Coronary artery (tissue), 2 donors: ENCODE results near the gene ERC2.
"Not testable (repeated sequence)": the region's sequence is repeated elsewhere in the genome, so short reads cannot be mapped to it uniquely, and the experiment has no call there.

ENCODE experiments used
- DNase-seq: peaks from one replicate; pipeline ENCODE4 v3.0.0-alpha.2; 2017; ENCODE audit warnings: low spot score
- H3K27ac ChIP-seq, 2 donors: fragments of 200-600 bp; sonication (generic); one replicate each; pipeline ENCODE4 v1.5.1; 2016 to 2019
- H3K4me3 ChIP-seq: fragments of 200-600 bp; sonication (generic); 2 replicates; pipeline ENCODE4 v1.5.1; 2016; ENCODE audit warnings: mild to moderate bottlenecking, moderate library complexity
- TF ChIP-seq, protein P1 (sequence below): fragments of 200-600 bp; sonication (generic); IDR thresholded peaks from one replicate; pipeline ENCODE4 v1.5.1; 2019; ENCODE audit warnings: antibody characterized with exemption

The ERC2 gene

GRCh38 chr3:56087451-56088053 is 380.7 kb downstream of the ERC2 start:
- Histone ChIP-seq H3K27ac (no peak overlapping the region), H3K4me3 (no peak overlapping the region)
- TF ChIP-seq, protein P1, sequence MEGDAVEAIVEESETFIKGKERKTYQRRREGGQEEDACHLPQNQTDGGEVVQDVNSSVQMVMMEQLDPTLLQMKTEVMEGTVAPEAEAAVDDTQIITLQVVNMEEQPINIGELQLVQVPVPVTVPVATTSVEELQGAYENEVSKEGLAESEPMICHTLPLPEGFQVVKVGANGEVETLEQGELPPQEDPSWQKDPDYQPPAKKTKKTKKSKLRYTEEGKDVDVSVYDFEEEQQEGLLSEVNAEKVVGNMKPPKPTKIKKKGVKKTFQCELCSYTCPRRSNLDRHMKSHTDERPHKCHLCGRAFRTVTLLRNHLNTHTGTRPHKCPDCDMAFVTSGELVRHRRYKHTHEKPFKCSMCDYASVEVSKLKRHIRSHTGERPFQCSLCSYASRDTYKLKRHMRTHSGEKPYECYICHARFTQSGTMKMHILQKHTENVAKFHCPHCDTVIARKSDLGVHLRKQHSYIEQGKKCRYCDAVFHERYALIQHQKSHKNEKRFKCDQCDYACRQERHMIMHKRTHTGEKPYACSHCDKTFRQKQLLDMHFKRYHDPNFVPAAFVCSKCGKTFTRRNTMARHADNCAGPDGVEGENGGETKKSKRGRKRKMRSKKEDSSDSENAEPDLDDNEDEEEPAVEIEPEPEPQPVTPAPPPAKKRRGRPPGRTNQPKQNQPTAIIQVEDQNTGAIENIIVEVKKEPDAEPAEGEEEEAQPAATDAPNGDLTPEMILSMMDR = no peak
- DNase-seq = no peak

DNA sequence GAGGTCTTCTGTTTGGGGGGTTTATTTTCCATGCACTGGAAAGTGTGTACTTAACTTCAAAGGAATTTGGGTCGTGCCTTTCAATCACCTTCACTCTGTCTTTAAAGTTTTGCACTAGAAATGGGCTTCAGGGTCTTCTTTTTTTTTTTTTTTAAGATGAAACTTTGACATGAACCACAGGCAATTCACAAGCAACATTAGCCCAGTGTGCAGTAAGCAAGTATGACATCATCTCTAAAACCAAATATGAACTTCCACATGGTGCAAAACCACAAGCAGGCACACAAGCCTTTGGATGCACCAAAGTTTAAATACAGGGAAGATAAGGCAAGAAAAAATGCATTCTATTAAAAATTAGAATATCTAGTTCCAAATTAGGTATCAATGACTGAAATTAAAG is 381.9 kb downstream of the ERC2 start:
- TF ChIP-seq, protein P1 = no peak
- no peak for DNase-seq

DNA sequence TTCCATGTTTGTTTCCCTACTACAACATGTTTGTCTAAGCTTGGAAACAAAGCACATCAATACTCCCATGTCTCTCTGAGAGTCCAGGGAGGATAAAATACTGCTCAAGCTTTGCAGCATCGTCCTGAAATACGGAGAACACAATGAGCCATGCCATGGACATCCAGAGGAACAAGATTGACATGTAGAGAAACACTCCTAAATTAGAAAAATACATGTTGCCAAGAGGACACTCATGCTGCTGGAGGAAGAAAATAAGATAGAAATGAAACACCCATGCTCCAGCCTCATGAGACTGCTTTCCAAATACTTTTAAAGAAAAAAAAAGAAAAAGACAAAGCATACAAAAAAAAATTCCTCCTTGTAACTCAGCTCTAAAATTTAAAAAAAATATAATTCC is 387.0 kb downstream of the ERC2 start:
- Histone ChIP-seq H3K27ac (no peak overlapping the region), H3K4me3 (no peak overlapping the region)
- TF ChIP-seq, protein P1 = no peak
- DNase-seq = no peak

More for the DNA sequence above, 381.9 kb downstream of the ERC2 start:
- Histone ChIP-seq H3K27ac (no peak overlapping the region), H3K4me3 (no peak overlapping the region)

- TF ChIP-seq, protein P1 = no peak
- H3K4me3 ChIP-seq = no peak overlapping the region
- no peak overlapping the region for H3K27ac ChIP-seq
- no peak for DNase-seq
Observed at GRCh38 chr3:56076746-56077145, 391.5 kb downstream of the ERC2 start.

DNA sequence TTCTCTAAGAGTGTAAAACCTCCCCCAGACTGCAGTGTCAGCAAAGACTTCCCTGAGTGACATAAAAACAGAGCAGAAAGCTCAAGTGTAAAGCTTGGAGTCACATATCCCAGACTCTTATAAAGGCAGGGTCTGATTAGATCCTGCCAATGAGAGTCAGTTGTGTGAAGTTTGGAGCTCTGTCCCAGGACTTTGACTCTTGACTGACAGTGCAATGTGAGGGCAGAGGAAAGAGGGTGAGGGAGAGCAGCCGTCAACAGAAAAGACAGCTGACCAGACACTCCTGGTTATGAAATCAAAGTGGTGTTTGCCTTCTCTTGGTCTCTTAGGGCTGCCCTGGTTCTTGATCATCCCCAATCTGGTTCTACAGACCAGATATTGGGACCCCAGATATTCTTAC is 393.2 kb downstream of the ERC2 start:
- TF ChIP-seq, protein P1 = no peak

GRCh38 chr3:56069766-56070165 is 398.5 kb downstream of the ERC2 start:
- TF ChIP-seq, protein P1 = no peak

More for the DNA sequence above, 393.2 kb downstream of the ERC2 start:
- no peak for DNase-seq
- H3K27ac ChIP-seq = no peak overlapping the region
- H3K4me3 ChIP-seq = no peak overlapping the region

DNA sequence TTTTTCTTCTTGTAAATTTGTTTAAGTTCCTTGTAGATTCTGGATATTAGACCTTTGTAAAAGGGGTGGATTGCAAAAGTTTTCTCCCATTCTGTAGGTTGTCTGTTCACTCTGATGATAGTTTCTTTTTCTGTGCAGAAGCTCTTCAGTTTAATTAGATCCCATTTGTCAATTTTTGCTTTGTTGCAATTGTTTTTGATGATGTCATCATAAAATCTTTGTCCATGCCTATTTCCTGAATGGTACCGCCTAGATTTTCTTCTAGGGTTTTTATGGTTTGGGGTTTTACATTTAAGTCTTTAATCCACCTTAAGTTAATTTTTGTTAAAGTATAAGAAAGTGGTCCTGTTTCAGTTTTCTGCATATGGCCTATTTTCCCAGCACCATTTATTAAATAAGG is 401.9 kb downstream of the ERC2 start:
- not testable (repeated sequence) for H3K27ac ChIP-seq, H3K4me3 ChIP-seq, DNase-seq

More at GRCh38 chr3:56069766-56070165, 398.5 kb downstream of the ERC2 start:
- H3K27ac ChIP-seq = no peak overlapping the region
- no peak for DNase-seq
- H3K4me3 ChIP-seq = no peak overlapping the region
